ENCODE measurements around the gene CMKLR1.

GRCh38 chr12:108337235-108338223 is 1.6 kb downstream of the CMKLR1 start:
- TF ChIP-seq CTCF (IDR thresholded peaks at IDR 0.05) (peak in 1 of 3 donors; percentile 15), POLR2A (IDR thresholded peaks at IDR 0.05) (no peak), EP300 (IDR thresholded peaks at IDR 0.05) (no peak)
